Measurements from ENCODE around the gene ARSJ.

- TF ChIP-seq CTCF (IDR thresholded peaks at IDR 0.05; ENCODE audit: low read length) = no peak
- TF ChIP-seq EZH2 (IDR thresholded peaks at IDR 0.05; ENCODE audit: borderline replicate concordance, low read length) = no peak
Measured at GRCh38 chr4:113919611-113920010, 59.8 kb downstream of the ARSJ start.
